Measurements from ENCODE around the gene FGF7.

Gene FGF7

GRCh38 chr15:49406352-49407118, 16.5 kb upstream of the FGF7 start:
- no peak for TF ChIP-seq CTCF (IDR thresholded peaks at IDR 0.05; ENCODE audit: extremely low read depth, insufficient read depth, missing control alignments)
- DNase-seq (ENCODE audit: low spot score) = no peak
- in situ Hi-C loops (cut with MboI; ENCODE audit: low pct_unique_long_range_greater_than_20kb, low sequenced_read_pairs, unreplicated experiment) = loop anchor here (25.0 kb wide), 3 partner anchors 169 to 1044 kb away; no protein-coding TSS in a partner anchor

GRCh38 chr15:49410641-49411040, 12.4 kb upstream of the FGF7 start:
- in situ Hi-C loops (cut with MboI; ENCODE audit: low pct_unique_long_range_greater_than_20kb, low sequenced_read_pairs, unreplicated experiment) = loop anchor here (25.0 kb wide), 3 partner anchors 173 to 1048 kb away; no protein-coding TSS in a partner anchor
- DNase-seq (ENCODE audit: low spot score) = no peak
- TF ChIP-seq CTCF (IDR thresholded peaks at IDR 0.05; ENCODE audit: extremely low read depth, insufficient read depth, missing control alignments) = no peak

- no peak for DNase-seq (ENCODE audit: low spot score)
- in situ Hi-C loops (cut with MboI; ENCODE audit: low pct_unique_long_range_greater_than_20kb, low sequenced_read_pairs, unreplicated experiment) = loop anchor here (25.0 kb wide), 3 partner anchors 175 to 1050 kb away; no protein-coding TSS in a partner anchor
- TF ChIP-seq CTCF (IDR thresholded peaks at IDR 0.05; ENCODE audit: extremely low read depth, insufficient read depth, missing control alignments) = no peak
Observed at GRCh38 chr15:49412797-49413196, 10.2 kb upstream of the FGF7 start.

GRCh38 chr15:49415149-49415548, 7.9 kb upstream of the FGF7 start:
- in situ Hi-C loops (cut with MboI; ENCODE audit: low pct_unique_long_range_greater_than_20kb, low sequenced_read_pairs, unreplicated experiment) = loop anchor here (25.0 kb wide), 3 partner anchors 178 to 1053 kb away; no protein-coding TSS in a partner anchor
- no peak for TF ChIP-seq CTCF (IDR thresholded peaks at IDR 0.05; ENCODE audit: extremely low read depth, insufficient read depth, missing control alignments)
- no peak for DNase-seq (ENCODE audit: low spot score)

- DNase-seq (ENCODE audit: low spot score) = no peak
- in situ Hi-C loops (cut with MboI; ENCODE audit: low pct_unique_long_range_greater_than_20kb, low sequenced_read_pairs, unreplicated experiment) = loop anchor here (25.0 kb wide), 3 partner anchors 178 to 1053 kb away; no protein-coding TSS in a partner anchor
- no peak for TF ChIP-seq CTCF (IDR thresholded peaks at IDR 0.05; ENCODE audit: extremely low read depth, insufficient read depth, missing control alignments)
Observed at GRCh38 chr15:49415638-49416037, 7.4 kb upstream of the FGF7 start.

- no peak for DNase-seq (ENCODE audit: low spot score)
- no peak for TF ChIP-seq CTCF (IDR thresholded peaks at IDR 0.05; ENCODE audit: extremely low read depth, insufficient read depth, missing control alignments)
- in situ Hi-C loops (cut with MboI; ENCODE audit: low pct_unique_long_range_greater_than_20kb, low sequenced_read_pairs, unreplicated experiment) = loop anchor here (25.0 kb wide), 3 partner anchors 182 to 1057 kb away; no protein-coding TSS in a partner anchor
Observed at GRCh38 chr15:49418811-49419210, 4.2 kb upstream of the FGF7 start.

Data from GM13977 (cell line).